K562 (cell line): Measurements from ENCODE around the gene SLC44A1. TPM values are rescaled to one million over a fixed set of nuclear protein-coding genes. Genes with fewer than 3 reads are reported as not detected.

ENCODE experiments used
- ATAC-seq: fragments of 200-7000 bp; cut with Tn5 transposase; 3 replicates; pipeline ENCODE4 v1.9.1; 2020; ENCODE audit warnings: moderate library complexity
- BruUV-seq: library from RNA; stranded (reverse); fragments of 400-500 nt; replicated peaks from 2 replicates; lab custom pipeline; 2021; lab: Mats Ljungman, UMichigan
- CTCF ChIA-PET: fragments of 300-600 bp; formaldehyde crosslinking; extraction: SDS; loops from one replicate; lab custom pipeline; 2021; ENCODE audit warnings: low intra/inter-chr PET ratio; lab: Yijun Ruan, JAX
- POLR2A ChIA-PET: fragments of 300-600, 350-650 bp; sonication (Branson Sonifier 250); formaldehyde crosslinking; extraction: SDS; loops from one replicate; lab custom pipeline; 2021; ENCODE audit warnings: antibody characterized with exemption, inconsistent platforms; lab: Yijun Ruan, JAX
- DNase-seq, 4 experiments: peaks; one replicate each; pipeline versions ENCODE4 v3.0.0 to v3.0.0-alpha.2; 2011 to 2018; ENCODE audit warnings: low spot score in 3 of 4, mixed read lengths in 3 of 4; ENCODE audit errors: extremely low read depth in 1 of 4
- FAIRE-seq: peaks from 2 replicates; lab custom pipeline; 2011; peaks lifted over from hg19 to GRCh38; lab: Jason Lieb, UNC
- H2AFZ ChIP-seq: 2 replicates; pipeline ENCODE4 v1.6.0; 2011; ENCODE audit warnings: low read depth, low read length, control low read depth, inconsistent platforms
- H3K27ac ChIP-seq: fragments of 200-600 bp; 3 replicates; pipeline ENCODE4 v1.8.0; 2011; ENCODE audit warnings: low read depth, mild to moderate bottlenecking, control low read depth, inconsistent platforms, low read length, moderate library complexity, mixed read lengths; ENCODE audit errors: extremely low read depth
- H3K27me3 ChIP-seq, 2 experiments: fragments of 300-600 bp in 1 of 2; 2 replicates in 1 of 2; 3 replicates in 1 of 2; pipeline versions ENCODE4 v1.6.0 to v1.8.0; 2011; ENCODE audit warnings: inconsistent platforms in 2 of 2, low read length in 2 of 2, mild to moderate bottlenecking in 1 of 2, mixed read lengths in 1 of 2, moderate library complexity in 1 of 2; ENCODE audit not compliant: control insufficient read depth in 2 of 2, insufficient read depth in 2 of 2
- H3K36me3 ChIP-seq: fragments of 300-600 bp; 3 replicates; pipeline ENCODE4 v1.8.0; 2011; ENCODE audit warnings: mild to moderate bottlenecking, low read length, inconsistent platforms; ENCODE audit not compliant: control insufficient read depth, insufficient read depth
- H3K4me1 ChIP-seq, 2 experiments: fragments of 200-600 bp in 1 of 2; replicated peaks in 1 of 2; 2 replicates in 1 of 2; 3 replicates in 1 of 2; pipeline versions ENCODE4 v1.5.1 to v1.8.0; 2011; ENCODE audit warnings: inconsistent platforms in 2 of 2, low read length in 2 of 2, mild to moderate bottlenecking in 1 of 2, mixed read lengths in 1 of 2, moderate library complexity in 1 of 2; ENCODE audit not compliant: control insufficient read depth in 2 of 2, insufficient read depth in 2 of 2
- H3K4me2 ChIP-seq: 2 replicates; pipeline ENCODE4 v1.6.1; 2011; ENCODE audit warnings: low read length, control low read depth, inconsistent platforms, mixed read lengths; ENCODE audit not compliant: insufficient read depth
- H3K4me3 ChIP-seq: fragments of 200-600 bp; sonication (generic), shearing (Covaris generic); 2 replicates; pipeline ENCODE4 v1.5.1; 2016; ENCODE audit warnings: control low read depth, inconsistent platforms
- H3K79me2 ChIP-seq: fragments of 200-600 bp; 3 replicates; pipeline ENCODE4 v1.8.0; 2011; ENCODE audit warnings: low read length, inconsistent platforms; ENCODE audit not compliant: control insufficient read depth, insufficient read depth
- H3K9ac ChIP-seq, 2 experiments: 2 replicates each; pipeline versions ENCODE4 v1.6.0 to v1.6.1; 2011; ENCODE audit warnings: low read depth in 2 of 2, low read length in 2 of 2, control low read depth in 1 of 2, inconsistent platforms in 1 of 2, mild to moderate bottlenecking in 1 of 2, mixed read lengths in 1 of 2; ENCODE audit not compliant: insufficient read depth in 1 of 2
- H3K9me1 ChIP-seq: one replicate; pipeline ENCODE4 v1.6.0; 2011; ENCODE audit warnings: inconsistent platforms, mild to moderate bottlenecking, low read length, moderate library complexity; ENCODE audit not compliant: control insufficient read depth, insufficient read depth
- H3K9me3 ChIP-seq: replicated peaks from 2 replicates; pipeline ENCODE4 v1.5.1; 2011; ENCODE audit warnings: low read depth, low read length, inconsistent platforms; ENCODE audit not compliant: control insufficient read depth, insufficient read depth
- H4K20me1 ChIP-seq: replicated peaks from 2 replicates; pipeline ENCODE4 v1.6.1; 2011; ENCODE audit warnings: low read length, inconsistent platforms, mixed read lengths; ENCODE audit not compliant: control insufficient read depth, insufficient read depth
- BRF1 ChIP-seq: IDR thresholded peaks from 3 replicates; pipeline ENCODE4 v1.6.1; 2011; ENCODE audit warnings: borderline replicate concordance, mild to moderate bottlenecking; ENCODE audit not compliant: insufficient read length; ENCODE audit errors: extremely low read depth
- FIP1L1 ChIP-seq: fragments of 200-400 bp; formaldehyde crosslinking; IDR thresholded peaks from 2 replicates; pipeline ENCODE4 v1.6.1; 2018; ENCODE audit warnings: mild to moderate bottlenecking, low read depth, low read length; ENCODE audit not compliant: poor library complexity, severe bottlenecking
- MEF2D ChIP-seq: conservative IDR thresholded peaks from 2 replicates; pipeline ENCODE4 v1.6.1; 2016; ENCODE audit warnings: low read depth, missing genetic modification characterization, missing compliant biosample characterization
- PHF20 ChIP-seq: fragments of 450-650 bp; IDR thresholded peaks from 2 replicates; pipeline ENCODE4 v1.6.1; 2018; ENCODE audit not compliant: partially characterized antibody
- POLR2G ChIP-seq: fragments of 200-400 bp; formaldehyde crosslinking; IDR thresholded peaks from 2 replicates; pipeline ENCODE4 v1.6.1; 2017; ENCODE audit warnings: low read depth, mild to moderate bottlenecking, antibody characterized with exemption, low read length, moderate library complexity
- RFX7 ChIP-seq: fragments of 250-450 bp; sonication (Bioruptor Pico); IDR thresholded peaks from 2 replicates; pipeline ENCODE4 v1.5.1; 2021; ENCODE audit warnings: mild to moderate bottlenecking
- SIRT6 ChIP-seq: IDR thresholded peaks from one replicate; pipeline ENCODE4 v1.6.1; 2012; ENCODE audit warnings: low read depth, mild to moderate bottlenecking, control low read depth, inconsistent platforms, low read length, moderate library complexity
- SMARCC2 ChIP-seq: fragments of 450-650 bp; IDR thresholded peaks from 2 replicates; pipeline ENCODE4 v1.6.1; 2017; ENCODE audit warnings: antibody characterized with exemption, moderate library complexity, mild to moderate bottlenecking, low read depth
- XRCC5 ChIP-seq: fragments of 200-400 bp; formaldehyde crosslinking; IDR thresholded peaks from 2 replicates; pipeline ENCODE4 v1.6.1; 2017; ENCODE audit warnings: low read depth, mild to moderate bottlenecking, low read length
- ZNF12 ChIP-seq: sonication (generic); formaldehyde crosslinking; IDR thresholded peaks from 2 replicates; pipeline ENCODE4 v1.4.0; 2020; ENCODE audit warnings: mild to moderate bottlenecking, missing genetic modification reagents
- ZNF57 ChIP-seq: fragments of 450-650 bp; formaldehyde crosslinking; IDR thresholded peaks from 2 replicates; pipeline ENCODE4 v1.4.0; 2020; ENCODE audit warnings: mild to moderate bottlenecking, moderate library complexity
- WGBS: fragments of 100-300 bp; shearing (Covaris generic); methylation state at CpG from one replicate; pipeline ENCODE4 v1.1.6; 2016; ENCODE audit warnings: low coverage, mixed read lengths; ENCODE audit not compliant: insufficient coverage; ENCODE audit errors: missing lambda C conversion rate; 5-methylcytosine and 5-hydroxymethylcytosine counted together
- in situ Hi-C: fragments of 300-500 bp; cut with MboI; formaldehyde crosslinking; loops from 4 replicates; pipeline ENCODE4 v1.15.0; 2018; ENCODE audit warnings: inconsistent platforms, mixed read lengths
- intact Hi-C: fragments of 100-400 bp; cut with micrococcal nuclease; formaldehyde crosslinking; loops from 2 replicates; pipeline ENCODE4 v1.14.2; 2022
- polyA plus RNA-seq, 8 experiments: library from polyadenylated mRNA; depleted of rRNA in 4 of 8; stranded (reverse) in 5 of 8; unstranded in 3 of 8; fragments of >200 nt; fragmentation: Nextera tagmentation in 2 of 8; fragmentation: Illumina TruSeq in 1 of 8; extraction: Ambion mirVana in 2 of 8; extraction: Trizol in 1 of 8; gene quantifications; 2 replicates each; pipeline versions ENCODE4 v1.2.1 to v1.2.3, GENCODE V29; 2011 to 2014; ENCODE audit warnings: inconsistent platforms in 1 of 8, missing spikeins in 1 of 8
- total RNA-seq, 7 experiments: library from RNA; depleted of rRNA in 6 of 7; stranded (reverse); fragments of >200 nt in 6 of 7; fragmentation: Illumina TruSeq in 2 of 7; extraction: Trizol in 2 of 7; gene quantifications; 2 replicates each; pipeline versions ENCODE4 v1.2.1 to v1.2.3, GENCODE V29; 2011 to 2021; ENCODE audit warnings: low replicate concordance in 1 of 7
- TF ChIP-seq, protein P1 (sequence below): sonication (generic); formaldehyde crosslinking; IDR thresholded peaks from 2 replicates; pipeline ENCODE4 v1.8.0; 2023; ENCODE audit warnings: mild to moderate bottlenecking, missing genetic modification reagents

The SLC44A1 gene
- total and polyA plus RNA-seq, 9 of the 15 experiments (the other 6 are each of a cell fraction or from before 2014, with no cell fraction given), result 0.11 to 0.59 (median 0.30) TPM

DNA sequence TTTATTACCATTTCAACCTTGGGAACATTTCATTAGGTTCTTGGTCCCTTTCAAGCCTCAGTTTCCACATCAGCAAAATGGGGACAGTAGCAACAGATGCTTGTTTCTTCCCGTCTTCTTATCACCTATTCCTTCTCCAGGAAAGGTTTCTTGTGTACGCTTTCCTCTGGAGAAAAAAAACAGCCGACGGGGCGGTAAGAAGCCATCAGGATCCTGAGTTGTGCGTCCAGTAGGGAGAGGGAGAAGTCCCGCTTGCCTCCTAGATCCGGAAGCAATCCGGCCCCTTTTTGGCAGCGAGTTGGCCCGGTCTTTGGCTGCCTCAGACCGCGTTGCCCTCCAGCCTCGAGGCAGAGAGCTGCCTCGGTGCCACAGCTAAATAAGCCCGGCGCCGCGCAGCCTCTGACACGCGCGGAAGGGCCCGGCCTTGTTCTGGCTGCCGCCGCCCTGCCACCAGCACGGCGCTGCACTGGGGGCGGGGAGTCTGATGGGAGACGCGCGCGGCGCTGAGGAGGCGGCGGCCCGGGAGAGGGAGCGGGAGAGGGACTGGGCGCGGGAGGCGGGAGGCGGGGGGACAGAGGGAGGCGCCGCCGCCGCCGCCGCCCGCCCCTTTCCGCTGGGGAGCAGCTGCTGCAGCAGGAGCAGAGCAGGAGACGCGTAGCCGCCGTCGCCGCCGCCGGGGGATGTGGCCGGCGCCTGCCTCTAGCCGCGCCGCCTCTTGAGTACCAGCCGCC, at the start of gene SLC44A1 (continued):
- TF ChIP-seq BRF1 (no peak), MEF2D (0 out of 2 replicates have a peak, but pooled peaks have one; percentile 52), ZNF57 (CRISPR knock-in tag) (no peak), SIRT6 (no peak), ZNF12 (no peak), PHF20 (peak; percentile 79)
- TF ChIP-seq, protein P1, sequence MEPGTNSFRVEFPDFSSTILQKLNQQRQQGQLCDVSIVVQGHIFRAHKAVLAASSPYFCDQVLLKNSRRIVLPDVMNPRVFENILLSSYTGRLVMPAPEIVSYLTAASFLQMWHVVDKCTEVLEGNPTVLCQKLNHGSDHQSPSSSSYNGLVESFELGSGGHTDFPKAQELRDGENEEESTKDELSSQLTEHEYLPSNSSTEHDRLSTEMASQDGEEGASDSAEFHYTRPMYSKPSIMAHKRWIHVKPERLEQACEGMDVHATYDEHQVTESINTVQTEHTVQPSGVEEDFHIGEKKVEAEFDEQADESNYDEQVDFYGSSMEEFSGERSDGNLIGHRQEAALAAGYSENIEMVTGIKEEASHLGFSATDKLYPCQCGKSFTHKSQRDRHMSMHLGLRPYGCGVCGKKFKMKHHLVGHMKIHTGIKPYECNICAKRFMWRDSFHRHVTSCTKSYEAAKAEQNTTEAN, result no peak
- TF ChIP-seq, all 486 proteins: peak for 199

DNA sequence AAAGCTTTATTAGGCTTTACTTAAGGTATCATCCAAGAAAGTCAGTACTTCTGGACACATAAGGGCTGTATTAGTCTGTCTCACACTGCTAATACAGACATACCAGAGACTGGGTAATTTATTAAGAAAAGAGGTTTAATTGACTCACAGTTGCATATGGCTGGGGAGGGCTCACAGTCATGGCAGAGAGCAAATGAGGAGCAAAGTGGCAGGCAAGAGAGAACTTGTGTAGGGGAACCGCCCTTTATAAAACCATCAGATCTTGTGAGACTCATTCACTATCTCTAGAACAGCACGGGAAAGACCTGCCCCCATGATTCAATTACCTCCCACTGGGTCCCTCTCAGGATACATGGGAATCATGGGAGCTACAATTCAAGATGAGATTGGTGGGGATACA, 49.2 kb upstream of the SLC44A1 start:
- H3K27ac ChIP-seq, result no peak overlapping the region
- whole genome bisulfite sequencing, result 0% methylated on average over 2 of the region's 2 CpGs
- in situ Hi-C loops (no loop called here), intact Hi-C loops (no loop called here)
- H3K4me3 ChIP-seq, result no peak overlapping the region
- H2AFZ ChIP-seq, result no peak overlapping the region
- no peaks in the 10 kb centered on the region for H3K9me3 ChIP-seq
- ChIA-PET POLR2A (no interaction called here), CTCF (no interaction called here)
- H3K4me2 ChIP-seq, result no peak overlapping the region
- H3K9ac ChIP-seq, result no peak overlapping the region
- no peak for DNase-seq
- no peaks in the 10 kb centered on the region for H3K79me2 ChIP-seq
- H4K20me1 ChIP-seq, result no peaks in the 10 kb centered on the region
- TF ChIP-seq SMARCC2 (no peak), FIP1L1 (no peak), XRCC5 (no peak), RFX7 (CRISPR knock-in tag) (no peak), POLR2G (no peak)
- no TSS peak for BruUV-seq
- no peak for FAIRE-seq
- H3K27me3 ChIP-seq, result peaks cover 0 to 4% of the 10 kb centered on the region in 2 experiments; a peak in 2 of 5 replicates
- H3K36me3 ChIP-seq, result no peaks in the 10 kb centered on the region
- no peaks in the 10 kb centered on the region for H3K9me1 ChIP-seq
- H3K4me1 ChIP-seq, result no peaks in the 10 kb centered on the region
- ATAC-seq, result no peak
